GM23248 (cell line): ENCODE results near the gene KRTAP5-6. TPM values are rescaled to one million over a fixed set of nuclear protein-coding genes. Genes with fewer than 3 reads are reported as not detected.

Experiments
- DNase-seq: peaks from one replicate; pipeline ENCODE4 v3.0.0-alpha.2; 2015
- H2AFZ ChIP-seq: fragments of 200-600 bp; sonication (generic); 2 replicates; pipeline ENCODE4 v1.6.1; 2016; ENCODE audit warnings: antibody characterized with exemption
- H3F3A ChIP-seq: fragments of 200-600 bp; sonication (generic); 2 replicates; pipeline ENCODE4 v1.6.1; 2016; ENCODE audit warnings: mild to moderate bottlenecking, antibody characterized with exemption, mixed run types; ENCODE audit not compliant: insufficient read depth
- H3K27ac ChIP-seq: fragments of 200-600 bp; sonication (generic); 2 replicates; pipeline ENCODE4 v1.5.1; 2016; ENCODE audit warnings: mild to moderate bottlenecking
- H3K27me3 ChIP-seq: fragments of 200-600 bp; sonication (generic); replicated peaks from 2 replicates; pipeline ENCODE4 v1.6.1; 2016; ENCODE audit warnings: mild to moderate bottlenecking; ENCODE audit not compliant: insufficient read depth
- H3K36me3 ChIP-seq: fragments of 200-600 bp; sonication (generic); 2 replicates; pipeline ENCODE4 v1.6.1; 2016; ENCODE audit warnings: low read depth, mild to moderate bottlenecking
- H3K4me1 ChIP-seq: fragments of 200-600 bp; sonication (generic); 2 replicates; pipeline ENCODE4 v1.6.1; 2016; ENCODE audit warnings: mild to moderate bottlenecking; ENCODE audit not compliant: insufficient read depth
- H3K4me2 ChIP-seq: fragments of 200-600 bp; sonication (generic); one replicate; pipeline ENCODE4 v1.6.1; 2016; ENCODE audit warnings: mild to moderate bottlenecking; ENCODE audit not compliant: unreplicated experiment
- H3K4me3 ChIP-seq: fragments of 200-600 bp; sonication (generic); 2 replicates; pipeline ENCODE4 v1.5.1; 2016; ENCODE audit warnings: mild to moderate bottlenecking
- H3K79me2 ChIP-seq: fragments of 200-600 bp; sonication (generic); 2 replicates; pipeline ENCODE4 v1.6.1; 2016; ENCODE audit warnings: mild to moderate bottlenecking; ENCODE audit not compliant: insufficient read depth
- H3K9ac ChIP-seq: fragments of 200-600 bp; sonication (generic); 2 replicates; pipeline ENCODE4 v1.6.1; 2016; ENCODE audit warnings: mild to moderate bottlenecking
- H3K9me2 ChIP-seq: fragments of 200-600 bp; sonication (generic); 2 replicates; pipeline ENCODE4 v1.6.1; 2016; ENCODE audit warnings: mixed run types, mild to moderate bottlenecking, moderate library complexity; ENCODE audit not compliant: insufficient read depth
- H3K9me3 ChIP-seq: fragments of 200-600 bp; sonication (generic); one replicate; pipeline ENCODE4 v1.6.1; 2017; ENCODE audit warnings: low read depth
- H4K20me1 ChIP-seq: fragments of 200-600 bp; sonication (generic); 2 replicates; pipeline ENCODE4 v1.6.0; 2016; ENCODE audit not compliant: insufficient read depth
- EZH2 ChIP-seq: fragments of 200-600 bp; sonication (generic); IDR thresholded peaks from 2 replicates; pipeline ENCODE4 v1.6.1; 2018; ENCODE audit warnings: antibody characterized with exemption, mild to moderate bottlenecking; ENCODE audit not compliant: insufficient read depth, poor library complexity, severe bottlenecking
- EZH2phosphoT487 ChIP-seq: fragments of 200-600 bp; sonication (generic); IDR thresholded peaks from 2 replicates; pipeline ENCODE4 v1.6.1; 2018; ENCODE audit warnings: antibody characterized with exemption, moderate library complexity, mild to moderate bottlenecking, low read depth; ENCODE audit not compliant: insufficient read depth
- WGBS, 2 experiments: methylation state at CpG; one replicate each; pipeline ENCODE4 v1.1.6; 2015 to 2017; ENCODE audit warnings: low lambda C conversion rate in 2 of 2, low coverage in 1 of 2; ENCODE audit errors: missing lambda C conversion rate in 2 of 2; 5-methylcytosine and 5-hydroxymethylcytosine counted together
- in situ Hi-C: fragments of 300-500 bp; cut with MboI; formaldehyde crosslinking; loops from 2 replicates; pipeline ENCODE4 v1.15.0; 2020
- polyA plus RNA-seq: library from polyadenylated mRNA; unstranded; fragments of >200 nt; fragmentation: Nextera tagmentation; extraction: Ambion mirVana; gene quantifications from 2 replicates; pipeline ENCODE4 v1.2.1, GENCODE V29; 2016
- total RNA-seq: library from RNA; depleted of rRNA; stranded (reverse); fragments of >200 nt; shearing (Covaris generic); gene quantifications from 2 replicates; pipeline ENCODE4 v1.2.3, GENCODE V29; 2014

KRTAP5-6 gene
- total and polyA plus RNA-seq, 2 experiments from 2014 or later: not detected

DNA sequence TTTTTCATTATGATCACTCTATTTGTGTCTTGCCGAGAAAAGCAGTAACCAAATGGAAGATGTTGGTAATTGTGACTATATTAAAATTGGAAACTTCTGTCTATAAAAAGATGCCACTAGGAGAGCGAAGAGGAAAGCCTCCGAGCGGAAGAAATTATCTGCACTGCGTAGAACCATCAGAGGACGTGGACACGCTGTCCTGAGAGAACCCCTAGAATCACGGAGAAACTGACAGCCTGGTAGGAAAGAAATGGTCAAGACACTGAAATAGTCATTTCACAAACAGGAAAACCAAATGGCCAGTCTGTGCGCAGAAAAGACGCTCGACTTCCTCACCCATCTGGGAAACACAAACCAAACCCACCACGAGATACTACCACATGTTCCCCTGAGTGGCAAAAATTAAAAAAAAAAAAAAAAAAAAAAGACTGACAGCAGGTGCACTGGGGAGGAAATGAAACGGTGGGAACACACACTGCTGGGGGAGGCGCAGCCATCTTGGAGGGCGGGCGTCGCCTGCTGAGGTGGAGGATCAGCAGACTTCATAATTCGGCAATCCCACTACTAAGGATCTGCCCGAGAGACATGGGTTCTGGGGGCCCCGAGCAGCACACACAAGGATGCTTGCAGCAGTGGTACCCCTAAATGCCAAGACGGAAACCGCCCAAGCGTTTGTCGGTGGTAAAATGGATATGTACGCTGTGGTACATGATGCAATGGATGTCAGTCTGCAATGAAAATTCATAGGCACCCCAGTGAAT lies 32.1 kb downstream of the KRTAP5-6 start:
- Histone ChIP-seq H3K27ac (no peak overlapping the region), H3K9me3 (no peaks in the 10 kb centered on the region), H4K20me1 (no peaks in the 10 kb centered on the region), H3K4me3 (no peak overlapping the region), H3F3A (peaks cover 10% of the 10 kb centered on the region; the same call in 1 of the 2 replicates), H3K9me2 (no peaks in the 10 kb centered on the region), H2AFZ (no peak overlapping the region), H3K79me2 (no peaks in the 10 kb centered on the region), H3K27me3 (peaks cover 40% of the 10 kb centered on the region), H3K36me3 (no peaks in the 10 kb centered on the region), H3K9ac (no peak overlapping the region), H3K4me2 (no peak overlapping the region), H3K4me1 (no peaks in the 10 kb centered on the region)
- DNase-seq: no peak
- WGBS, 2 experiments: 41 to 45% methylated on average over 25 of the region's 25 CpGs
- no peak for TF ChIP-seq EZH2
- TF ChIP-seq EZH2phosphoT487: no peak
- in situ Hi-C loops: no loop called here

DNA sequence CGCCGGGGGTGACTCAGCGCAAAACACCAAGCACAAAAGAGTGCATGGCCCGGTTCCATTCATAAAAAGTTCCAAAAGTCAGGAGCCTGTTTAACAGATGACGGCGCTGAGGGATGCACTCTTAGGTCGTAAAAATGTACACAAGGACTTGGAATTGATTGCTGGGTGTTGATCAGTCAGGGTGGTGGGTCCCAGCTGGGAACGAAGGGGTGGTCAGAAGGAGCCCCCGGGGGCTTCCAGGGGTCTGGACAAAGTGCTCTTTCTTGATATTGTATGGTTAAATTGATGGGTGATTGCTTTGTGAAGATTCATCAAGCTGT lies 32.7 kb downstream of the KRTAP5-6 start:
- no peaks in the 10 kb centered on the region for H3K9me2 ChIP-seq
- no peaks in the 10 kb centered on the region for H4K20me1 ChIP-seq
- H3K27ac ChIP-seq: no peak overlapping the region
- H3K9me3 ChIP-seq: no peaks in the 10 kb centered on the region
- H3K79me2 ChIP-seq: no peaks in the 10 kb centered on the region
- H3K4me1 ChIP-seq: no peaks in the 10 kb centered on the region
- no peaks in the 10 kb centered on the region for H3K36me3 ChIP-seq
- peaks cover 36% of the 10 kb centered on the region for H3K27me3 ChIP-seq
- H3K4me2 ChIP-seq: no peak overlapping the region
- in situ Hi-C loops: no loop called here
- H3K4me3 ChIP-seq: no peak overlapping the region
- peaks cover 10% of the 10 kb centered on the region; the same call in 1 of the 2 replicates for H3F3A ChIP-seq
- WGBS, 2 experiments: 3 to 5% methylated on average over 9 of the region's 9 CpGs
- H2AFZ ChIP-seq: no peak overlapping the region
- DNase-seq: peak; percentile 67
- H3K9ac ChIP-seq: no peak overlapping the region
- TF ChIP-seq EZH2: no peak
- TF ChIP-seq EZH2phosphoT487: no peak

DNA sequence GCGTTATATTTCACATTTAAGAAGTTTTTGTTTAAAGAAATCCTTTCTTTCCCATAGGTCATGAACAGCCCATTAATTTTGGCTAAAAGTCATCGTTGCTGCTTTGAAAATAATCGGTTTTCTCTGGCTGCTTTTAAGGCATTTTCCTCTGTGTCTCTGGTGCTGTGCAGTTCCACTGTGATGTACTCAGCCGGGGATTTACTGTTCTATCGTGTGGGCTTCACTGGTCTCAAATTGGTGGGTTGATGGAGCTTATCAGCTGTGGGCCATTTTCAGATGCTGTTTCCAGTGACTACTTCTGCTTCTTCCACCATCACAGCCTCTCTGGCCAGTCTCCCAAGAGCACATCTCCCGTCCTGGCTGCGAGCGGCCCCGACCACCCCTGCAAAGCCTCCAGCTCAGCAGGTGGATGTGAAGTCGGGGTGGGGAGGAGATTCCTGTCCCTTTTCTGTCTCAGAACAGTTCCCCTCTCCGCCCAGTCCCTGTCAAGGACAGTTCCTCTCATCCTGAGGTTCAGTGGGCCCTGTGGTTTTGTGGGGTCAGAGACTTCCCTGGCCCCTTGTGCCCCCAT lies 33.1 kb downstream of the KRTAP5-6 start:
- Histone ChIP-seq H3K4me1 (no peaks in the 10 kb centered on the region), H3K79me2 (no peaks in the 10 kb centered on the region), H3K9me2 (no peaks in the 10 kb centered on the region), H3K36me3 (no peaks in the 10 kb centered on the region), H3K27me3 (peaks cover 32% of the 10 kb centered on the region), H3K4me2 (no peak overlapping the region), H4K20me1 (no peaks in the 10 kb centered on the region), H3K27ac (no peak overlapping the region), H3K4me3 (no peak overlapping the region), H2AFZ (no peak overlapping the region), H3F3A (peaks cover 10% of the 10 kb centered on the region; the same call in 1 of the 2 replicates), H3K9ac (no peak overlapping the region), H3K9me3 (no peaks in the 10 kb centered on the region)
- no peak for TF ChIP-seq EZH2
- no peak for TF ChIP-seq EZH2phosphoT487
- 54 to 57% methylated on average over 11 of the region's 11 CpGs for WGBS, 2 experiments
- no peak for DNase-seq
- in situ Hi-C loops: no loop called here

DNA sequence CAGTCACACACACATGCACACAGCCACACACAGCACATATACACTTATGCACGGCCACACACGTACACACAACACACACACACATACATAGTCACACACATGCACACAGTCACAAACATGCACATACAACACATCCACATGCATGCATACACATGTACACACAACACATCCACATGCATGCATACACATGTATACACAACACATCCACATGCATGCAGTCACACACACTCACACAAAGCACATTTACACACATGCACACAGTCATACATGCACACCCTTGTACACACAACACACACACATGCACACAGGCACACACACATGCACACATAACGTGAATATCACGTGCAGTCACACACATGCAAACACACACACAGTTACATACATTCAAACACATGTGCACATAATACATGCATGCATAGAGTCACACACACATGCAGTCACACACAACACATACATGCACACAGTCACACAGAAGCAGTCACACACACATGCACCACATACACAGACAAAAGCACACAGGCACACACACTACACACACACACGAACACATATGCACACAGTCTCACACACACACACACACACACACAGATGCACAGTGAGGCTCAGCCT lies 34.6 kb downstream of the KRTAP5-6 start:
- H4K20me1 ChIP-seq: no peaks in the 10 kb centered on the region
- no peak overlapping the region for H3K9ac ChIP-seq
- no peaks in the 10 kb centered on the region for H3K79me2 ChIP-seq
- no peak overlapping the region for H3K4me3 ChIP-seq
- no peaks in the 10 kb centered on the region for H3K36me3 ChIP-seq
- no peaks in the 10 kb centered on the region for H3K4me1 ChIP-seq
- H3K9me3 ChIP-seq: no peaks in the 10 kb centered on the region
- DNase-seq: no peak
- no peak overlapping the region for H2AFZ ChIP-seq
- TF ChIP-seq EZH2phosphoT487 (no peak), EZH2 (no peak)
- 44 to 48% methylated on average over 5 of the region's 5 CpGs for WGBS, 2 experiments
- H3K27me3 ChIP-seq: peaks cover 27% of the 10 kb centered on the region
- in situ Hi-C loops: no loop called here
- no peaks in the 10 kb centered on the region for H3K9me2 ChIP-seq
- H3K4me2 ChIP-seq: no peak overlapping the region
- H3F3A ChIP-seq: peaks cover 10% of the 10 kb centered on the region; the same call in 1 of the 2 replicates
- no peak overlapping the region for H3K27ac ChIP-seq
